HG03571 (cell line): ENCODE results near the gene USP35.

Source experiments
- ATAC-seq: cut with Tn5 transposase; IDR thresholded peaks from one replicate; pipeline ENCODE4 v1.9.1; 2021; ENCODE audit not compliant: unreplicated experiment

Gene USP35

DNA sequence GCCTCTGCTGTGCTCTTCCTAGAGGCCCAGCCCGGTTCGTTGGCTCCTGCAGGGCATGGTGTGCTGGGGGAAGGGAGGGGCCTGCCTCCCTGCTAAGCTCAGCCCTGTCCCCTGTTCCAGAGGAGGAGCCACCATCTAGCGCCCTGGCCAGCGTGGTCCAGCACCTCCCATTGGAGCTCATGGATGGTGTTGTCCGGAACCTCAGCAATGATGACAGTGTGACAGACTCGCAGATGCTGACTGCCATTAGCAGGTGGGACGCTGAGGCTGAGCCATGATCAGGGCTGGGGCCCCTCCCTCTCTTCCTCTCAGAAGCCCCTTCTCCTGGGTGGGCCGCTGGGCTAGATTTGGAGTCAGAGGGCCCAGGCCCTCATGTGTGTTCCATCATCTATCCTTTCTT, 9.1 kb downstream of the USP35 start:
- ATAC-seq: no peak

DNA sequence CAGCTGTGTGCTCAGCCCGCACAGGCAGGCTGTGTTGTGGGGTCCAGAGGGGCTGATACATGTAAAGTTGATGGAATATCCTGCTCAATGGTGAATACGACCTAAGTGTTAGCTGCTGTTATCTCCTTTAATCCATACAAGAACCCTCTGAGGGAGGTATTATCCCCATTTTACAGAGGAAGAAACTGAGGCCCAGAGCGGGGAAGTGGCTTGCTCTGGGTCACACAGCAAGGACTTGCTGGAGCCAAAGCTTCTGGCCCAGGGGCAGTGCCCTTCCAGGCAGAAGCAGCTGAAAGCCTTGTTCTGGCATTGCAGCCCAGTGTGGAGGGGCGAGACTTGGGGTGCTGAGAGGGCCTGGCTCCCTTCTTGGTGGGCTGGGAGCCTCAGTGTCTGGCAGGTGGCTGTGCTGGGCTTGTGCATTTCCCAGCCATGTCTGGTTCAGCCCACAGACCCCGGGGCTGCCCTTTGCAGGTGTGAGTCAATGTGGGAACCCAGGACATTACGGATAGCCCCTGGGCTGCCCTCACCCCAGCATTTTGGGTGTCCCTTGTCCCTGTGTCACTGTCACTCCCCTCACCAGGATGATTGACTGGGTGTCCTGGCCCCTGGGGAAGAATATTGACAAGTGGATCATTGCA, 10.4 kb downstream of the USP35 start:
- ATAC-seq: no peak

DNA sequence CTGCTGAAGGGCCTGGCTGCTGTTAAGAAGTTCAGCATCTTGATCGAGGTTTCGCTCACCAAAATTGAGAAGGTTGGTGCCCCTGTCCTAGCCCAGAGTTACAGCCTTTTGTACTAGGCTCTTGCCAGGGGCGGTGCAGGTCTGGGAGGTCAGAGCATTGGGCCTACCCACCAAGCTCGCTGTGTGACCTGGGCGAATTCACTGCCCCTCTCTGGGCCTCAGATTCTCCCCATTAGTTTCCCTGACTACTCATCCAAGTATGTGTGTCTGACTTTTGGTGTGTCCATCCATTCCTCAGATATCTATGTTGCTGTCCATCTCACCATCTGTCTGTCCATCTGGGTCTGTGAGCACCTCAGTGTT, 10.9 kb downstream of the USP35 start:
- ATAC-seq: no peak

DNA sequence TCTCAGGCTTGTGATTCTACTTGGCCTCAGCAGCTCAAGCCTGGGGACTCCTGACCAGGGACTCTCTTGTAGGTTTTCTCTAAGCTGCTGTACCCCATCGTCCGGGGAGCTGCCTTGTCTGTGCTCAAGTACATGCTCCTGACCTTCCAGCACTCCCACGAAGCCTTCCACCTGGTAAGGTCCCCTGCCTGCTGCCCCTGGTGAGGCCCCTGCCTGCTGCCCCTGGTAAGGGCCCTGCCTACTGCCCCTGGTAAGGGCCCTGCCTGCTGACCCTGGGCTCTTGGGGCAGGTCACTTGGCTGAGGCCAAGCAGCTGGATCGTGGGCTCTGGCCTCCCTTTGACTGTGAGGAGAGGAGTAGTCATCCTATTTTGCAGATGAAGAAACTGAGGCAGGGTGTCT, 11.3 kb downstream of the USP35 start:
- no peak for ATAC-seq

DNA sequence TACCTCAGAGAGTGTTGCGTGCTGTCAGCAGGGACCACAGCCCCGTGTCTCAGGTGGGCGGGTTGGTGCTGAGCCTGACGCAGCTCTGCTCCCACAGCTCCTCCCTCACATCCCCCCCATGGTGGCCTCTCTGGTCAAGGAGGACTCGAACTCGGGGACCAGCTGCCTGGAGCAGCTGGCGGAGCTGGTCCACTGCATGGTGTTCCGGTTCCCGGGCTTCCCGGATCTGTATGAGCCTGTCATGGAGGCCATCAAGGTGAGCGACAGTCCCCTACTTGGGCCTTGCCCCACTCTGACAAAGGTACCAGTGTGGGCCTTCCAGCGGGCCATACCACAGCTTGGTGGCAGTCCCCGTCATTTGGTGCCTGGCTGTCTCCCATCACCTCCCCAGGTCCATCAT, 11.8 kb downstream of the USP35 start:
- ATAC-seq: no peak

DNA sequence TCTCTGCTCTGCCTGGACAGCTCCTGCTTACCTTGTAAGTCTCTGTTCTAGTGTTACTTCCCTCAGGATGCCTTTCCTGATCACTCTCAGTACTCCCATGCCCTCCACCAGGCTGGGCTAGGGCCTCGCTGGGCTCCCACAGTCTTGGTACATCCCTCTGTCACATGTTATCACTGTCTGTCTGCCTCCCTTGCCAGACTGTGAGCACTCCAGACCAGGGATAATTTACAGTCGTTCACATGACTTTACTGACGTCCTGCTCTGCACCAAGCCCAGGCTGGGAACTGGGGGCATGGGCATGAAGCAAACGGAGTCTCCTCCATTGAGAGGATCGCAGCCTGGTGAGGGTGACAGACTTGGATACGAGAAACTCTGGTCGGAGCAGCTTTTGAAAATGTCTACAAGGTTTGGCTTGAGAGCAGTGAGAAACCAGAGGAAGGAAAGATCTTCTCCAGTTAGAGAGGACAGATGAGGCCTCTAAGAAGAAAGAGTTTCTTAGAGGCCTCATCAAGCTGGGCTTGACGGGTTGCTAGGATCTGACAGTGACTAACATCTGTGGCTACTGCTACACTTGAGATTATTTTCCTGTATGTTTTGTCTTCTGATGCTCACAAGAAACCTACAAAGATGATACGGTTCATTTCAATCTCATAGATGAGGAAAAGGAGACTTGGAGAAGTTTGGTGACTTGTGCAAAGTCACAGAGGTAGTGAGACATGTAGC, 12.5 kb downstream of the USP35 start:
- no peak for ATAC-seq

DNA sequence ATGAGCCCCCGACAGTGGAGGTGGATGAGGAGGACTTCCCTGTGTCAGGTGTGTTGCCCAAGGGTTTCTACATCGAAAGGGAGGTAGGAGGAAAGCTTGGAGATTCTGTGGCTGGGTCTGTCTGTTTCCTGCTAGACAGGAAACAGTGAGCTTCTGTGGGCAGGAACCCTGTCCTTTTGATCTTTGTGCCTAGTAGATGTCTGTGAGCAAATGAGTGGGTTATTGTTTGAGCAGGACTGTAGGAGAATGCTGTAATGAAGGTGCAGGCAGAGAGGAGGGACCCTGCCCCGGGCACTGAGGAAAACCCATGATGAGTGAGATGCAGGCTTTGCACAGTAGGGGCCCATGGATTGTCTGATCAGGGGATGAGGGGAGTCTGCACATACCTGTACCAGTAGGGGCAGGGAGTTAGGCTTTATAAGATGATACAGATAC, 14.0 kb downstream of the USP35 start:
- no peak for ATAC-seq

DNA sequence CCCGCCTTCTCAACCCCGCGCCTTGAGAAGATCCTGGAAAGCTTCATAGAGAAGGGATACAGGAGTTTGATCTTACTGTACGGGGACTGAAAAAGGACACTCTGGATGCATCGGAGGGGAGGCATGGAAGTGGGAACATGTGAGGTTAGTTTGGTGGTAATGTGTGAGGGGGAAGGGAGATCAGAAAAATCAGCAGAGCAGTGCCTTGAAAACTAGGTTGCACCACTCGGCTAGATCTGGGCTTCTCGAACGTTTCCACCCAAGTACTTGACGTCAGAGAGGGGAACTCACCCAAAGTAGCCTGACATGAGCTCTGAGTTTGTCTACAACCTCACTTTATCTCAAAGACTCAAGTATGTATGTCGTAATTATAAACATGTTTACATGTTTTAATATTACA, 14.5 kb downstream of the USP35 start:
- ATAC-seq: no peak

DNA sequence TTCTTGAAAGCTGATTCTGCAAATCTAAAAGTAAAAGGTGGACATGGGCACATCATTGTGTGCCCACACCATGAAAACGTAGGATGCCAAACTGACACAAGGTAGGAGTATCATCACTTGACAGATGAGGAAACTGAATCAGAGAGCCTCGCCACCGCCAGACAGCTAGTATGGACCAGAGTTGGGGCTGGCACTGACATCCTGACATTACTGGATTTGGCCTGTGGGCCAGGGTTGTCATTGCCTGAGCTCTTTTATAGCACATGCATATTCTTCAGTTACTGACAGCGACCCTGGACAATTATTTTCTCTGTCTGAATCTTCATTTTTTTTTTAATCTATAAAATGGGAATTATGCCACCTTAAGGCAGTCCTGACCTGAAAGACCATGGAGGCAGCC, 16.5 kb downstream of the USP35 start:
- ATAC-seq: no peak

DNA sequence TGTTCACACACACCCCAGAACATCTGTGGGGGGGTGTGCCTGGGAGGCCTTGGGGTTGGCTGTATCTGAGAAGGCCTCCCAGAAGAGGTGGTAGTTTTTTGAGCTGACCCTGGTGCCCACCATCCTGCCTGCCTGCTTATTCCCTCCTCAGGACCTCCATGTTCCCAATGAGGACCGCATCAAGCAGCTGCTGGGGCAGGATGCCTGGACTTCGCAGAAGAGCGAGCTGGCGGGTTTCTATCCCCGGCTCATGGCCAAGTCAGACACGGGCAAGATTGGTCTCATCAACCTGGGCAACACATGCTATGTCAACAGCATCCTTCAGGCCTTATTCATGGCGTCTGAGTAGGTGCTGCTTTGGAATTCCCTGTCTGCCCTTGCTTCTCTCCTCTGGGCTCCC, 17.0 kb downstream of the USP35 start:
- ATAC-seq: no peak

DNA sequence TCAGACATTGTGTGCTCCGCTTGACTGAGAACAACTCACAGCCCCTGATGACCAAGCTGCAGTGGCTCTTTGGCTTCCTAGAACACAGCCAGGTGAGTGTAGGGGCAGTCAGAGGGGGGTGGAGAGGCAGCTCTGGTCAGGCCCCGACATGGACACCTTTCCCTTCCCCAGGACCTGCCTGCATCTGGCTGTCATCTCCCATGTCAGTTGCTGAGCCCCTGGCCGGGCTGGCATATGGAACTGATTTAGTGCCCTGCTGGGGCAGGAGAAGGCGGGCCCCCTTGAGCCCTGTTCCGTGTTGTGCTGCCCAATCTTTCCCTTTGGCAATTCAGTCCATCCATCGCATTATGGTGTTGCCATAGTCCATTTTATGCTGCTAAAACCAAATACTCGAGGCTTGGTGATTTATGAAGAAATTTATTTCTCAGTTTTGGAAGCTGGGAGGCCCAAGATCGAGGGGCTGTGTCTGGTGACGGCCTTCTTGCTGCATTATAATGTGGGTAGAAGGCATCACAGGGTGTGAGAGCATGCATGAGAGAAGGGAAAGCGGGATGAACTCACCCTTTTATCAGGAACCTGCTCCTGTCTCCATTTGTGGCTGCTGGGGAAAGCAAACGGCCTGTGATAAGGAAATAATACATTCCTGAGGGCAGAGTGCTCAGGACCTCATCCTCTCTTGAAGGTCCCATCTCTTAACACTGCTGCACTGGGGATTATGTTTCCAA, 19.0 kb downstream of the USP35 start:
- no peak for ATAC-seq

DNA sequence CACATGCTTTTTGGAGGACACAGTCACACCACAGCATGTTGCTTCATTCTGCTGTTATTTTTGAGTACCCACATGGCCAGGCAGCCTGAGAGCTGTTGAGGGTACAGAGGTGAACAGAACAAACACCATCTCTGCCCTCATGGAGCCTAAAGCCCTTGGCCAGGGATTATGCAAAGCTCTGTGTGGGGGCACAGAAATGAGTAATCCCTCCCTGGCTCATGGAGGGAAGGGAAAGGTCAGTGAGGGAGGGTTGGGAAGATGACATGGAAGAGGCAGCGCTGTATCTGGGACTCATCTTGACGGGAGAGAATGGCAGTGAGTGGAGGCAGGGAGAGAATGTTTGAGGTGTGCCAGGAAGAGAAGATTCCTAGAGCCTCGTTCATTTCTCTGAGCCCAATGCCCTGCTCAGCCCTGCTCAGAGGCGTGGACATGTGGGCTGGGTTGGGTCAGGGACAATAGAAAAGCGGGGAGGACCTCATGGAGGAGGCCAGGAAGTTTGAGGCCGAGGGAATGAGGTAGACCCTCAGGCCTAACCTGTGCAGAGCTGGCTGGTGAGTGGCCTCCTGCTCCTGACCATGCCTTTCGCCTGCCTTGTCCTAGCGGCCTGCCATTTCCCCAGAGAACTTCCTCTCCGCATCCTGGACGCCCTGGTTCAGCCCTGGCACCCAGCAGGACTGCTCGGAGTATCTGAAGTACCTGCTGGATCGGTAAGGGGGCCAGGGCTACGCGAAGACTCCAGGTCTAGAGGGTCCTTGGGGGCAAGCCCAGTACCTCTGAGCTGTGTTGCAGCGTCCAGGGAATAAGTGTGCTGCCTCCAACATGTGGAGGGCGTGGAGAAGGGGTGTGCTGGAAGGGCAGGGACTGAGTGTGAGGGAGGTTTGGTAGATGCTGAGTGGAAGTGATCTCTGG, 19.8 kb downstream of the USP35 start:
- ATAC-seq: no peak

DNA sequence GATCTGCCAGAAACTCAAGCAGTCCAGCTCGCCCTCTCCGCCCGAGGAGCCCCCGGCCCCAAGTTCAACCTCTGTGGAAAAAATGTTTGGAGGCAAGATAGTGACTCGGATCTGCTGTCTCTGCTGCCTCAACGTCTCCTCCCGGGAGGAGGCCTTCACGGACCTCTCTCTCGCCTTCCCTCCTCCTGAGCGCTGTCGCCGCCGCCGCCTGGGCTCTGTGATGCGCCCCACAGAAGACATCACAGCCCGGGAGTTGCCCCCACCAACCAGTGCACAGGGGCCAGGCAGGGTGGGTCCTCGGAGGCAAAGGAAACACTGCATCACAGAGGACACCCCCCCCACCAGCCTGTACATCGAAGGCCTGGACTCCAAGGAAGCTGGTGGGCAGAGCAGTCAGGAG, 20.8 kb downstream of the USP35 start:
- ATAC-seq: no peak

DNA sequence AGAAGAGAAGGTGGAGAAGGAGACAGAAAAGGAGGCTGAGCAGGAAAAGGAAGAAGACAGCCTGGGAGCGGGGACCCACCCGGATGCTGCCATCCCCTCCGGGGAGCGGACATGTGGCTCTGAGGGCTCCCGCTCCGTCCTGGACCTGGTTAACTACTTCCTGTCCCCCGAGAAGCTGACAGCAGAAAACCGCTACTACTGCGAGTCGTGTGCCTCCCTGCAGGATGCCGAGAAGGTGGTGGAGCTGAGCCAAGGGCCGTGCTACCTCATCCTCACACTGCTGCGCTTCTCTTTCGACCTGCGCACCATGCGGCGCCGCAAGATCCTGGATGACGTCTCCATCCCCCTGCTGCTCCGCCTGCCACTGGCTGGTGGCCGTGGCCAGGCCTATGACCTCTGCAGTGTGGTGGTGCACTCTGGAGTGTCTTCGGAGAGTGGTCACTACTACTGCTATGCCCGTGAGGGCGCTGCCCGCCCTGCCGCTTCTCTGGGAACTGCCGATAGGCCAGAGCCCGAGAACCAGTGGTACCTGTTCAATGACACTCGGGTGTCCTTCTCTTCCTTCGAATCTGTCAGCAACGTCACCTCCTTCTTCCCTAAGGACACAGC, 21.4 kb downstream of the USP35 start:
- ATAC-seq: no peak

DNA sequence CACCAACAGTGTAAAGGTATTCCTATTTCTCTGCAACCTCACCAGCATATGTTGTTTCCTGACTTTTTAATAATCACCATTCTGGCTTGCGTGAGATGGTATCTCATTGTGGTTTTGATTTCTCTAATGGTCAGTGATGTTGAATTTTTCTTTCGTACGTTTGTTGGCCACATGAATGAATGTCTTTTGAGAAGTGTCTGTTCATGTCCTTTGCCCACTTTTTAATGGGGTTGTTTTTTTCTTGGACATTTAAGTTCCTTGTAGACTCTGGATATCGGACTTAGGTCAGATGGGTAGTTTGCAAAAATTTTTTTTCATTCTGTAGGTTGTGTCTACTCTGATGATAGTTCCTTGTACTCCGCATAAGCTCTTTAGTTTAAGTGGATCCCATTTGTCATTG, 22.8 kb downstream of the USP35 start:
- no peak for ATAC-seq

DNA sequence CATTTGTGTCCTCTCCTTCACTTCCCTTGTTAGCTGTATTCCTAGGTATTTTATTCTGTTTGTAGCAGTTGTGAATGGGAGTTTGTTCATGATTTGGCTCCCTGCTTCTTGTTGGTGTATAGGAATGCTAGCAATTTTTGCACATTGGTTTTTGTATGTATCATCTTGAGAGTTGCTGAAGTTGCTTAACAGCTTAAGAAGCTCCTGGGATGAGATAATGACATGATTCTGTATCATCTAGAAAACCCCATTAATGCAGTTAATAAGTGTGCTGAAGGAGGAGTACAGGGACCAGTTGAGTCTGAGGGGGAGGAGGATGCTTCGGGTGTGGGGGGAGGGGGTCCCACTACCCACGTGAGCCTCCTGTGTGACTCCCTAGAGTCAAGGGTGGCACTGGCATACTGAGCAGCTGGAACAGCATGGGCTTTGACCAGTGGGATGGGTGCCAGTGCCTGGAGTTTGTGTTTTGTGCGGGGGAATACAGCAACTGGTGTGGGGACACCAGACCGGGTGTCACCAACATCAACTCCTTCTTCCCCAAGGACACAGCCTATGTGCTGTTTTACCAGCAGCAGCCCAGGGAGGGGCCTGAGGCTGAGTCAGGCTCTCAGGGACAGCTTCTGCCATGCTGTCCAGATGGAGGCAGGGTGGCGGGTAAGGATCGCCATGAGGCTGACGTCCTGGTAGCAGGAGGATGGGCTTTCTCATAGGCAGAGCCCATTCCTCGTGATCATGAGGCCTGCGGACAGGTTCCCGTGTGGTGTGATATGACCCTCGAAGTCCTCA, 24.1 kb downstream of the USP35 start:
- ATAC-seq: no peak

DNA sequence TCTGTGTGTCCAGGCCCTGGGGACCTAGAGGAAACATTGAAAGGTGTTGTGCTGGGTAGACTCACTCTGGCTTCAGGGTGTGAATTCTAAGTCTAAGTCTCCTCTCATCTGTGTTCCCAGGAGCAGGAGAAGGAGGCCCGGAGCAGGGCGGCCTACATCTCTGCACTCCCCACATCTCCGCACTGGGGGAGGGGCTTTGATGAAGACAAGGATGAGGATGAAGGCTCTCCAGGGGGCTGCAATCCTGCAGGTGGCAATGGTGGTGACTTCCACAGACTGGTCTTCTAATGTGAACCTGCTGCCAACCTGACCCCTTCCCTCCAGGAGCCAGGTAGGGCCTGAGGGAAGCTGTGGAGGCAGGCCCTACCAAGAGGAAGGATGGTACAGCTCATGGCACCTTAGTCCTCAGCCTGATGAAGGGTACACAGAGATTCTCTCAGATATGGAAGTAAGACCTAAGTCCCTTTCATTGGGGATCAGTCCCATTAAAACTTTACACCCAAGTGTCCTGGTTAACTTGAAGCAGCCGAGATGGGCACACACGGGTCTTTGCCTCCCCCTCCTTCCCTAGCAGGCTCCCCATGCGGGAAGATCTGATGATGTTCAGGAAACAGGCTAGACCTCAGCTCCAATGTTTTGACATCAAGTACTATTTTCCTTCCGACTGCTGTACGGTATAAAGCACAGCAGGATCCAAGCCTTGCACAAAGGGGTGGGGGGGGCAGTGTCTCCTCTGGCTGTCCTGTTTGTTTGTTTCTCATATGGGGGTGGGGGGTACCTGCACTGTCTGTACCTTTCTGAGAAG, 25.0 kb downstream of the USP35 start:
- no peak for ATAC-seq

DNA sequence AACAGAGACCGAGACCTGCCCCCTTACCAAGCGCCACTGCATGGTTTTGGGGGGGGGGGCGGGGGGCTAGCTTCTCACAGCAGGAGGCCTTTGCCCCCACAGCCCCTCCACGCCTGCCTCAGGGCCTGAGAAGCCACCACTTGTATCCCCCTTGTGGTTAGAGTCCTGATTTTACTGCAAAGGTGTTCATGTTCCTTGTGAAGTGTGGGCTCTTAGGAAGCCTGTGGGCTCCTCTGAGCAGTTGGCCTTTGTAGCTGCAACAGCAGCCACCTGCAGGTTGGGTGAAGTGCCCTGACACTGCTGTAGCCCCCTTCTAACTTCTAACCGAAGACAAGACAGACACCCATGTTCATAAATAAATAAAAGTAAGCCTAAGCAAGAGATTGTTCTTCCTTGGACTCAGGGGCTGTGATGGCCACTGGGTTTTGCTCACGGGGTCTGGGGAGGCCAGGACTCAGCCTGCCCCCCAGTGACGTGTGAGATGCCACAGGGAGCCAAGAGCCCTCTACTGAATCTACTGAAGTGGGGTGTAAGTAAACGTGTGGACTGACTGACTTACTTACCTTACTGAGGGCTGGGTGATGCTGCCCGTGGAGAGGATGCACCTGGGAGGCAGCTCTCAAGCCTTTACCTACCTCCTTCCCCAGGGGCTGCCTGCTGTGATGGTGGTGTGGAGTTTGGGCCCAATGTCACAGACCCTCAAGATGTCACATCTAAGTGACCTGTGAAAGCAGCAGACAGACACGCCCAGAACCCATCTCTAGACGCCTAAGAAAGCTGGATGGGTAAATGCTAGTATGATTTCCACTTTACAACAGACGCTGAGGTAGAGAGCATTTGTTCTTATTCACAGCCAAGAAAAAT, 25.8 kb downstream of the USP35 start:
- ATAC-seq: no peak
